ENCODE data around the gene SERPINA1. TPM values are rescaled to one million over a fixed set of nuclear protein-coding genes. Genes with fewer than 3 reads are reported as not detected.

Gene SERPINA1
- total RNA-seq, 1 experiment from 2014 or later: 9.1 TPM

DNA sequence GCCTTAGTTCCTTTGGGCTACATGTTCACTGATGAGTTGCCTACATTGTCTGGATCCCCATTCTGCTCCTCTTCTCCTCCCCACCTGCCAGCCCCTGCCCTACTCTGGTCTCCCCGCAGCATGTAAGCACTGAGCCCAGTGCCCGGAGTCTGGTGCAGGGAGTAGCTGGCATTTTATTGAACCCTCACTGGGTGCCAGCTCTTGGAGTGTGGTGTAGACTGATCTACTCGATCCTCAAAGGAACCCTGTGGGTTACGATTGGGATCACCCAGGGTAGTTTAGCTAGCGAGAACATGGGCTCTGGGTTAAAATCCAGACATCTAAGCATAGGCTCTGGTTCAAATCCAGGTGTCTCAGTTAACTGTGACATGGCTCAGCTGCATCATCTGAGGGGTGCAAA lies 56.9 kb downstream of the SERPINA1 start:
- H3K36me3 ChIP-seq (ENCODE audit: control insufficient read depth in 1 of 2, insufficient read depth in 2 of 2, low read length in 2 of 2): no peaks in the 10 kb centered on the region
- no TSS peak for BruUV-seq (replicated peaks)
- no peak for TF ChIP-seq POLR2A (IDR thresholded peaks at IDR 0.05; ENCODE audit: borderline replicate concordance, extremely low read depth, insufficient read depth, insufficient read length)
- no peak for TF ChIP-seq YY1 (IDR thresholded peaks at IDR 0.05; ENCODE audit: extremely low read depth, insufficient replicate concordance, low read depth, low read length)
- CTCF ChIA-PET: no interaction called here
- no peak for ATAC-seq
- RAD21 ChIA-PET (ENCODE audit: low non-redundant PET in 1 of 2, low total read pairs in 2 of 2, uncharacterized antibody in 2 of 2, unreplicated experiment in 2 of 2): no interaction called here
- no peak for DNase-seq (ENCODE audit: low read depth, low spot score)
- no peaks in the 10 kb centered on the region for H3K9me2 ChIP-seq (ENCODE audit: insufficient read depth)
- H3K27ac ChIP-seq (ENCODE audit: low read depth, low read length): no peak overlapping the region
- no peak overlapping the region for H3K4me3 ChIP-seq (replicated peaks in 1 of 2; ENCODE audit: low read depth in 1 of 2, low read length in 2 of 2)
- intact Hi-C loops (cut with micrococcal nuclease): no loop called here
- no peaks in the 10 kb centered on the region for H4K20me1 ChIP-seq (ENCODE audit: insufficient read depth)
- H3K27me3 ChIP-seq (ENCODE audit: insufficient read depth, low read length): no peaks in the 10 kb centered on the region
- H3K4me1 ChIP-seq (ENCODE audit: control insufficient read depth in 1 of 2, insufficient read depth in 2 of 2, low read length in 2 of 2): 0 out of 4 replicates have a peak, but pooled peaks cover 0 to 3% of the 10 kb centered on the region in 2 experiments
- POLR2A ChIA-PET: no interaction called here
- no peak overlapping the region for H2AFZ ChIP-seq (ENCODE audit: low read depth, low read length, poor library complexity, severe bottlenecking)
- no peak overlapping the region for H3K9ac ChIP-seq (ENCODE audit: low read length)
- no peaks in the 10 kb centered on the region for H3K9me3 ChIP-seq (ENCODE audit: control insufficient read depth in 1 of 2, insufficient read depth in 1 of 2, low read depth in 1 of 2, low read length in 2 of 2)
- H3K79me2 ChIP-seq (ENCODE audit: insufficient read depth, low read length): no peaks in the 10 kb centered on the region
- no peak overlapping the region for H3K4me2 ChIP-seq (ENCODE audit: low read length)

GRCh38 chr14:94330857-94331256 lies 57.5 kb downstream of the SERPINA1 start:
- TF ChIP-seq YY1 (IDR thresholded peaks at IDR 0.05; ENCODE audit: extremely low read depth, insufficient replicate concordance, low read depth, low read length): no peak
- TF ChIP-seq POLR2A (IDR thresholded peaks at IDR 0.05; ENCODE audit: borderline replicate concordance, extremely low read depth, insufficient read depth, insufficient read length): no peak
- TF ChIP-seq EZH2 (IDR thresholded peaks at IDR 0.05): no peak
- no peak for TF ChIP-seq EZH2phosphoT487 (IDR thresholded peaks at IDR 0.05; ENCODE audit: borderline replicate concordance)
- CTCF ChIA-PET: no interaction called here
- no peak for DNase-seq (ENCODE audit: low read depth, low spot score)

More at GRCh38 chr14:94330857-94331256, 57.5 kb downstream of the SERPINA1 start:
- Histone ChIP-seq H3K4me3 (replicated peaks in 1 of 2; ENCODE audit: low read depth in 1 of 2, low read length in 2 of 2) (no peak overlapping the region), H2AFZ (ENCODE audit: low read depth, low read length, poor library complexity, severe bottlenecking) (no peak overlapping the region), H3K9me3 (ENCODE audit: control insufficient read depth in 1 of 2, insufficient read depth in 1 of 2, low read depth in 1 of 2, low read length in 2 of 2) (no peaks in the 10 kb centered on the region), H3K27ac (ENCODE audit: low read depth, low read length) (no peak overlapping the region), H3K9me2 (ENCODE audit: insufficient read depth) (no peaks in the 10 kb centered on the region), H4K20me1 (ENCODE audit: insufficient read depth) (no peaks in the 10 kb centered on the region), H3K79me2 (ENCODE audit: insufficient read depth, low read length) (no peaks in the 10 kb centered on the region), H3K9ac (ENCODE audit: low read length) (no peak overlapping the region), H3K27me3 (ENCODE audit: insufficient read depth, low read length) (no peaks in the 10 kb centered on the region), H3K36me3 (ENCODE audit: control insufficient read depth in 1 of 2, insufficient read depth in 2 of 2, low read length in 2 of 2) (no peaks in the 10 kb centered on the region), H3K4me1 (ENCODE audit: control insufficient read depth in 1 of 2, insufficient read depth in 2 of 2, low read length in 2 of 2) (0 out of 4 replicates have a peak, but pooled peaks cover 0 to 3% of the 10 kb centered on the region in 2 experiments), H3K4me2 (ENCODE audit: low read length) (no peak overlapping the region)
- POLR2A ChIA-PET: no interaction called here
- intact Hi-C loops (cut with micrococcal nuclease): no loop called here
- peak; percentile 30; the same call in 1 of the 2 replicates for ATAC-seq
- RAD21 ChIA-PET (ENCODE audit: low non-redundant PET in 1 of 2, low total read pairs in 2 of 2, uncharacterized antibody in 2 of 2, unreplicated experiment in 2 of 2): no interaction called here
- BruUV-seq (replicated peaks): no TSS peak

All from HCT116 (cell line).